ENCODE measurements around the gene LAGE3.

LAGE3 gene

GRCh38 chrX:154515966-154516655 lies 37.0 kb upstream of the LAGE3 start, which contains the start of gene FAM3A:
Gene FAM3A (minus strand): TSS chrX:154516232. CDS start chrX:154515772, 460 bp downstream.
- H3K27me3 ChIP-seq (ENCODE audit: insufficient read depth, poor library complexity, severe bottlenecking), result no peaks in the 10 kb centered on the region
- peak within 1 kb of the TSS; percentile 82 for H3K27ac ChIP-seq (replicated peaks)
- H3K4me3 ChIP-seq (replicated peaks; ENCODE audit: insufficient read depth, low read length), result peak within 1 kb of the TSS; percentile 61
- TF ChIP-seq GABPA (IDR thresholded peaks at IDR 0.05; ENCODE audit: low read depth) (no peak), POLR2AphosphoS5 (IDR thresholded peaks at IDR 0.05; ENCODE audit: low read depth) (peak; percentile 57), SPI1 (IDR thresholded peaks at IDR 0.05; ENCODE audit: borderline replicate concordance, low read depth) (no peak), REST (IDR thresholded peaks at IDR 0.05; ENCODE audit: insufficient replicate concordance, low read depth) (no peak), CTCF (IDR thresholded peaks at IDR 0.05; ENCODE audit: insufficient read depth, low read length) (no peak)
- peak; percentile 75 to 88 for DNase-seq (ENCODE audit: low read depth in 1 of 2, low spot score in 1 of 2)

- TF ChIP-seq SPI1 (IDR thresholded peaks at IDR 0.05; ENCODE audit: borderline replicate concordance, low read depth) (peak; percentile 56; the same call in 1 of the 2 replicates), CTCF (IDR thresholded peaks at IDR 0.05; ENCODE audit: insufficient read depth, low read length) (no peak)
- DNase-seq (ENCODE audit: low read depth in 1 of 2, low spot score in 1 of 2), result no peak
- Histone ChIP-seq H3K27ac (replicated peaks) (peak overlapping the region; percentile 82), H3K27me3 (ENCODE audit: insufficient read depth, poor library complexity, severe bottlenecking) (no peaks in the 10 kb centered on the region), H3K4me3 (replicated peaks; ENCODE audit: insufficient read depth, low read length) (peak overlapping the region; percentile 61)
These were observed 36.2 kb upstream of the LAGE3 start for GRCh38 chrX:154515090-154515965.

GRCh38 chrX:154513716-154514115 lies 34.6 kb upstream of the LAGE3 start:
- TF ChIP-seq GABPA (IDR thresholded peaks at IDR 0.05; ENCODE audit: low read depth) (no peak), POLR2AphosphoS5 (IDR thresholded peaks at IDR 0.05; ENCODE audit: low read depth) (no peak), REST (IDR thresholded peaks at IDR 0.05; ENCODE audit: insufficient replicate concordance, low read depth) (no peak), SPI1 (IDR thresholded peaks at IDR 0.05; ENCODE audit: borderline replicate concordance, low read depth) (no peak), CTCF (IDR thresholded peaks at IDR 0.05; ENCODE audit: insufficient read depth, low read length) (no peak)
- no peak overlapping the region for H3K27ac ChIP-seq (replicated peaks)
- H3K27me3 ChIP-seq (ENCODE audit: insufficient read depth, poor library complexity, severe bottlenecking), result no peaks in the 10 kb centered on the region
- no peak overlapping the region for H3K4me3 ChIP-seq (replicated peaks; ENCODE audit: insufficient read depth, low read length)
- no peak for DNase-seq (ENCODE audit: low read depth in 1 of 2, low spot score in 1 of 2)

Measured in HL-60 (cell line).